ENCODE results near the gene GTPBP2.

DNA sequence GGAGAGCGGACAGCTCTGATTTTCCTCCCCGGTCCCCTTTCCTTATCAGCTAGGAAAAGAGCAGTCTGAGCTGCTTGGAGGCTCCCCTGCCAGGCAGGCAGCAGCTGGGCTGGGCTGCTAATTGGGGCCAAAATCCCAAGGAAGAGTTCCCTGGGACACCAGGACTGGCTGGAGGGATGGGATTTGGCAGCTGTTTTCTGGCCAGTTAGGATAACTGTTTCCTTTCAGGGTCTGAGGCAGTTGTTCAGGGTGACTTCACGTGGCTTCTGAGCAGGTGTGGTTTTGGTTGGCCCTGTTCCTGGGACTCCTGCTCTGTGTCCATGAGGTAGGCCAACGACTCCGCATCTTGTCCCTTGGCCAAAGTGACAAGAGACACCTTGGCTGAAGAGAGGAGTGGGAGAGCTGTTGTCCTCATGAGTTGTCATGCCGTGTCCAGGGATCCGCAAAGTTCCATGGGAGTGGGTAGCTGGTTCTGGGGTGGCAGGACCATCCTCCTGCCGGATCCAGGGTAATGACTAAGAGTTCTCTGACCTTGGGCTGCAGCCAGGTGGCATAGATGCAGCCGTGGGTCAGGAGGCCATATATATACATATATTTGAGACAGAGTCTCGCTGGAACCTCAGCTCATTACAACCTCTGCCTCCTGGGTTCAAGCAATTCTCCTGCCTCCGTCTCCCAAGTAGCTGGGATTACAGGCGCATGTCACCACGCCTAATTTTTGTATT lies 37.3 kb upstream of the GTPBP2 start:
- TF ChIP-seq TP53 (CRISPR knock-in tag; IDR thresholded peaks at IDR 0.05) (no peak), SOX15 (CRISPR knock-in tag; IDR thresholded peaks at IDR 0.05) (no peak), ZNF121 (CRISPR knock-in tag; IDR thresholded peaks at IDR 0.05) (no peak), KAT7 (CRISPR knock-in tag; IDR thresholded peaks at IDR 0.05; ENCODE audit: borderline replicate concordance) (no peak)
- TF ChIP-seq, protein P1, sequence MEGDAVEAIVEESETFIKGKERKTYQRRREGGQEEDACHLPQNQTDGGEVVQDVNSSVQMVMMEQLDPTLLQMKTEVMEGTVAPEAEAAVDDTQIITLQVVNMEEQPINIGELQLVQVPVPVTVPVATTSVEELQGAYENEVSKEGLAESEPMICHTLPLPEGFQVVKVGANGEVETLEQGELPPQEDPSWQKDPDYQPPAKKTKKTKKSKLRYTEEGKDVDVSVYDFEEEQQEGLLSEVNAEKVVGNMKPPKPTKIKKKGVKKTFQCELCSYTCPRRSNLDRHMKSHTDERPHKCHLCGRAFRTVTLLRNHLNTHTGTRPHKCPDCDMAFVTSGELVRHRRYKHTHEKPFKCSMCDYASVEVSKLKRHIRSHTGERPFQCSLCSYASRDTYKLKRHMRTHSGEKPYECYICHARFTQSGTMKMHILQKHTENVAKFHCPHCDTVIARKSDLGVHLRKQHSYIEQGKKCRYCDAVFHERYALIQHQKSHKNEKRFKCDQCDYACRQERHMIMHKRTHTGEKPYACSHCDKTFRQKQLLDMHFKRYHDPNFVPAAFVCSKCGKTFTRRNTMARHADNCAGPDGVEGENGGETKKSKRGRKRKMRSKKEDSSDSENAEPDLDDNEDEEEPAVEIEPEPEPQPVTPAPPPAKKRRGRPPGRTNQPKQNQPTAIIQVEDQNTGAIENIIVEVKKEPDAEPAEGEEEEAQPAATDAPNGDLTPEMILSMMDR (IDR thresholded peaks at IDR 0.05), result no peak
- TF ChIP-seq, protein P2, sequence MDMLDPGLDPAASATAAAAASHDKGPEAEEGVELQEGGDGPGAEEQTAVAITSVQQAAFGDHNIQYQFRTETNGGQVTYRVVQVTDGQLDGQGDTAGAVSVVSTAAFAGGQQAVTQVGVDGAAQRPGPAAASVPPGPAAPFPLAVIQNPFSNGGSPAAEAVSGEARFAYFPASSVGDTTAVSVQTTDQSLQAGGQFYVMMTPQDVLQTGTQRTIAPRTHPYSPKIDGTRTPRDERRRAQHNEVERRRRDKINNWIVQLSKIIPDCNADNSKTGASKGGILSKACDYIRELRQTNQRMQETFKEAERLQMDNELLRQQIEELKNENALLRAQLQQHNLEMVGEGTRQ (CRISPR knock-in tag; IDR thresholded peaks at IDR 0.05), result no peak
- TF ChIP-seq, protein P3, sequence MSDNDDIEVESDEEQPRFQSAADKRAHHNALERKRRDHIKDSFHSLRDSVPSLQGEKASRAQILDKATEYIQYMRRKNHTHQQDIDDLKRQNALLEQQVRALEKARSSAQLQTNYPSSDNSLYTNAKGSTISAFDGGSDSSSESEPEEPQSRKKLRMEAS (CRISPR knock-in tag; IDR thresholded peaks at IDR 0.05), result no peak
- TF ChIP-seq, protein P4, sequence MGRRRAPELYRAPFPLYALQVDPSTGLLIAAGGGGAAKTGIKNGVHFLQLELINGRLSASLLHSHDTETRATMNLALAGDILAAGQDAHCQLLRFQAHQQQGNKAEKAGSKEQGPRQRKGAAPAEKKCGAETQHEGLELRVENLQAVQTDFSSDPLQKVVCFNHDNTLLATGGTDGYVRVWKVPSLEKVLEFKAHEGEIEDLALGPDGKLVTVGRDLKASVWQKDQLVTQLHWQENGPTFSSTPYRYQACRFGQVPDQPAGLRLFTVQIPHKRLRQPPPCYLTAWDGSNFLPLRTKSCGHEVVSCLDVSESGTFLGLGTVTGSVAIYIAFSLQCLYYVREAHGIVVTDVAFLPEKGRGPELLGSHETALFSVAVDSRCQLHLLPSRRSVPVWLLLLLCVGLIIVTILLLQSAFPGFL (CRISPR knock-in tag; IDR thresholded peaks at IDR 0.05; ENCODE audit: borderline replicate concordance), result no peak
